Measurements from ENCODE around the gene PAK5.

PAK5 gene

GRCh38 chr20:9515214-9515585, 323.7 kb downstream of the PAK5 start:
- Histone ChIP-seq H3F3A (ENCODE audit: insufficient read depth, low read length) (peaks cover 59% of the 10 kb centered on the region), H3K27ac (ENCODE audit: low read length) (peak overlapping the region; percentile 83; the same call in 1 of the 2 replicates), H3K4me1 (ENCODE audit: low read length) (peaks cover 21% of the 10 kb centered on the region), H4K20me1 (ENCODE audit: insufficient read depth, low read length) (no peaks in the 10 kb centered on the region), H3K9me3 (replicated peaks; ENCODE audit: insufficient read depth, low read length) (no peaks in the 10 kb centered on the region), H3K79me2 (ENCODE audit: low read length) (peaks cover 86% of the 10 kb centered on the region), H2AFZ (ENCODE audit: low read length) (no peak overlapping the region), H3K4me3 (ENCODE audit: low read length) (peak overlapping the region; percentile 90), H3K36me3 (replicated peaks; ENCODE audit: insufficient read depth, low read length) (0 out of 2 replicates have a peak, but pooled peaks cover 11% of the 10 kb centered on the region), H3K27me3 (replicated peaks; ENCODE audit: insufficient read depth, low read length) (no peaks in the 10 kb centered on the region), H3K9me2 (replicated peaks; ENCODE audit: insufficient read depth, low read length) (no peaks in the 10 kb centered on the region), H3K4me2 (ENCODE audit: low read depth, low read length) (peak overlapping the region; percentile 80), H3K9ac (ENCODE audit: low read length) (peak overlapping the region; percentile 94)
- DNase-seq, result peak; percentile 37
- TF ChIP-seq, protein P1, sequence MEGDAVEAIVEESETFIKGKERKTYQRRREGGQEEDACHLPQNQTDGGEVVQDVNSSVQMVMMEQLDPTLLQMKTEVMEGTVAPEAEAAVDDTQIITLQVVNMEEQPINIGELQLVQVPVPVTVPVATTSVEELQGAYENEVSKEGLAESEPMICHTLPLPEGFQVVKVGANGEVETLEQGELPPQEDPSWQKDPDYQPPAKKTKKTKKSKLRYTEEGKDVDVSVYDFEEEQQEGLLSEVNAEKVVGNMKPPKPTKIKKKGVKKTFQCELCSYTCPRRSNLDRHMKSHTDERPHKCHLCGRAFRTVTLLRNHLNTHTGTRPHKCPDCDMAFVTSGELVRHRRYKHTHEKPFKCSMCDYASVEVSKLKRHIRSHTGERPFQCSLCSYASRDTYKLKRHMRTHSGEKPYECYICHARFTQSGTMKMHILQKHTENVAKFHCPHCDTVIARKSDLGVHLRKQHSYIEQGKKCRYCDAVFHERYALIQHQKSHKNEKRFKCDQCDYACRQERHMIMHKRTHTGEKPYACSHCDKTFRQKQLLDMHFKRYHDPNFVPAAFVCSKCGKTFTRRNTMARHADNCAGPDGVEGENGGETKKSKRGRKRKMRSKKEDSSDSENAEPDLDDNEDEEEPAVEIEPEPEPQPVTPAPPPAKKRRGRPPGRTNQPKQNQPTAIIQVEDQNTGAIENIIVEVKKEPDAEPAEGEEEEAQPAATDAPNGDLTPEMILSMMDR (IDR thresholded peaks at IDR 0.05; ENCODE audit: low read length), result no peak
- TF ChIP-seq EZH2 (optimal IDR thresholded peaks at IDR 0.05; ENCODE audit: low read depth, low read length) (no peak), EZH2phosphoT487 (IDR thresholded peaks at IDR 0.05; ENCODE audit: low read length) (no peak)

DNA sequence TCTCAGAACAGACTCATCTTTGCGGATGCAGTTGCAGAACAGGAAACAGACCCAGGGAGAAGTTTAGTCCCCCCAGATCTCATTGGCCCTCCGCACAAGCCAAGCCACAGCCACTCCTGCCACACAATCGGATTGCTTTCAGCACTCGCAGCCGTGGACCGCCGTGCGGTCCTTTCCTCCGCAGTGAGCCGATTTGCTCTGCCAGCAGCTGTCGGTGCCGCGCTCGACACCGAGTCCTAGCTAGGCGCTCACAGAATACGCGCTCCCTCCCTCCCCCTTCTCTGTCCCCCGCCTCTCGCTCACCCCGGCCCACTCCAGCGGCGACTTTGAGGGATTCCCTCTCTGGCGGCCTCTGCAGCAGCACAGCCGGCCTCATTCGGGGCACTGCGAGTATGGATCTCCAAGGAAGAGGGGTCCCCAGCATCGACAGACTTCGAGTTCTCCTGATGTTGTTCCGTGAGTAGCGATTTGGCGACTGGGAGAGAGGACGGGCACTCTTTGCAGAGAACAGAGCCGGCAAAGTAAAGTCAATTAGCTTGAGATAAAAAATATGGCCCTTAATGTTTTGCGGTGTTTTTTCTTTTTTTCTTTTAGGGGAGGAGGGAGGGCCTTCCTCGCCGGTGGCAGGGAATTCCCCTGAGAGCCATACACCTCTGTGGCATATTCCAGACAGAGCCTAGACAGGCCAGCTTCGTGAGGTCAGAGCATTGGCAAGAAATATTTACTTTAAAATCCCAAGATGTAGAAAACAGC, 324.2 kb downstream of the PAK5 start, which contains the start of gene LAMP5:
LAMP5 (plus strand) TSS at position 130 of the 753 bp plus-strand sequence; CDS start at position 393, 263 bp downstream.
- peaks cover 64% of the 10 kb centered on the region for H3F3A ChIP-seq (ENCODE audit: insufficient read depth, low read length)
- peaks cover 80% of the 10 kb centered on the region for H3K79me2 ChIP-seq (ENCODE audit: low read length)
- peak within 1 kb of the TSS; percentile 80 for H3K4me2 ChIP-seq (ENCODE audit: low read depth, low read length)
- peak within 1 kb of the TSS; percentile 31; the same call in 1 of the 2 replicates for H2AFZ ChIP-seq (ENCODE audit: low read length)
- peaks cover 24% of the 10 kb centered on the region for H3K4me1 ChIP-seq (ENCODE audit: low read length)
- TF ChIP-seq, protein P1 (IDR thresholded peaks at IDR 0.05; ENCODE audit: low read length), result no peak
- no peak for TF ChIP-seq EZH2 (optimal IDR thresholded peaks at IDR 0.05; ENCODE audit: low read depth, low read length)
- no peak for TF ChIP-seq EZH2phosphoT487 (IDR thresholded peaks at IDR 0.05; ENCODE audit: low read length)
- peak; percentile 85 for DNase-seq
- no peaks in the 10 kb centered on the region for H3K27me3 ChIP-seq (replicated peaks; ENCODE audit: insufficient read depth, low read length)
- H3K4me3 ChIP-seq (ENCODE audit: low read length), result peak within 1 kb of the TSS; percentile 90
- H4K20me1 ChIP-seq (ENCODE audit: insufficient read depth, low read length), result no peaks in the 10 kb centered on the region
- 0 out of 2 replicates have a peak, but pooled peaks cover 11% of the 10 kb centered on the region for H3K36me3 ChIP-seq (replicated peaks; ENCODE audit: insufficient read depth, low read length)
- no peaks in the 10 kb centered on the region for H3K9me3 ChIP-seq (replicated peaks; ENCODE audit: insufficient read depth, low read length)
- H3K9ac ChIP-seq (ENCODE audit: low read length), result peak within 1 kb of the TSS; percentile 94
- H3K9me2 ChIP-seq (replicated peaks; ENCODE audit: insufficient read depth, low read length), result no peaks in the 10 kb centered on the region
- peak within 1 kb of the TSS; percentile 83 for H3K27ac ChIP-seq (ENCODE audit: low read length)

GRCh38 chr20:9514072-9514460, 324.8 kb downstream of the PAK5 start:
- H3K27me3 ChIP-seq (replicated peaks; ENCODE audit: insufficient read depth, low read length), result no peaks in the 10 kb centered on the region
- peak overlapping the region; percentile 42 for H3K4me2 ChIP-seq (ENCODE audit: low read depth, low read length)
- H3K36me3 ChIP-seq (replicated peaks; ENCODE audit: insufficient read depth, low read length), result 0 out of 2 replicates have a peak, but pooled peaks cover 6% of the 10 kb centered on the region
- 0 out of 2 replicates have a peak overlapping the region, but pooled peaks have one; percentile 10 for H2AFZ ChIP-seq (ENCODE audit: low read length)
- no peak for DNase-seq
- peaks cover 63% of the 10 kb centered on the region for H3F3A ChIP-seq (ENCODE audit: insufficient read depth, low read length)
- peak overlapping the region; percentile 94 for H3K9ac ChIP-seq (ENCODE audit: low read length)
- no peaks in the 10 kb centered on the region for H3K9me2 ChIP-seq (replicated peaks; ENCODE audit: insufficient read depth, low read length)
- TF ChIP-seq, protein P1 (IDR thresholded peaks at IDR 0.05; ENCODE audit: low read length), result no peak
- no peak for TF ChIP-seq EZH2 (optimal IDR thresholded peaks at IDR 0.05; ENCODE audit: low read depth, low read length)
- no peak for TF ChIP-seq EZH2phosphoT487 (IDR thresholded peaks at IDR 0.05; ENCODE audit: low read length)
- peak overlapping the region; percentile 83 for H3K27ac ChIP-seq (ENCODE audit: low read length)
- H4K20me1 ChIP-seq (ENCODE audit: insufficient read depth, low read length), result no peaks in the 10 kb centered on the region
- peaks cover 79% of the 10 kb centered on the region for H3K79me2 ChIP-seq (ENCODE audit: low read length)
- no peaks in the 10 kb centered on the region for H3K9me3 ChIP-seq (replicated peaks; ENCODE audit: insufficient read depth, low read length)
- H3K4me1 ChIP-seq (ENCODE audit: low read length), result peaks cover 24% of the 10 kb centered on the region
- H3K4me3 ChIP-seq (ENCODE audit: low read length), result peak overlapping the region; percentile 90
